Spleen (tissue), 11 donors: Measurements from ENCODE around the gene MAPK8IP3. TPM values are rescaled to one million over a fixed set of nuclear protein-coding genes. Genes with fewer than 3 reads are reported as not detected.

Source experiments
- DNase-seq: peaks from one replicate; pipeline ENCODE4 v3.0.0-alpha.2; 2020
- H3K27ac ChIP-seq, 8 donors: fragments of 200-600 bp; sonication (generic) in 7 of 8; 1 replicate in 4 of 8; 2 replicates in 4 of 8; pipeline versions ENCODE4 v1.5.0 to v1.8.0; 2016 to 2021; ENCODE audit warnings: inconsistent platforms in 4 of 8, mild to moderate bottlenecking in 4 of 8, moderate library complexity in 1 of 8
- H3K27me3 ChIP-seq, 7 donors: fragments of 200-600 bp; sonication (generic) in 6 of 7; replicated peaks in 1 of 7; 1 replicate in 4 of 7; 2 replicates in 3 of 7; pipeline versions ENCODE4 v1.5.0 to v1.8.0; 2016 to 2021; ENCODE audit warnings: inconsistent platforms in 3 of 7, mild to moderate bottlenecking in 1 of 7
- H3K36me3 ChIP-seq, 6 donors: fragments of 200-600 bp; sonication (generic) in 5 of 6; 1 replicate in 4 of 6; 2 replicates in 2 of 6; pipeline versions ENCODE4 v1.5.0 to v1.8.0; 2016 to 2021; ENCODE audit warnings: inconsistent platforms in 2 of 6
- H3K4me1 ChIP-seq, 6 donors: fragments of 200-600 bp; sonication (generic) in 5 of 6; 1 replicate in 3 of 6; 2 replicates in 3 of 6; pipeline versions ENCODE4 v1.5.0 to v1.8.0; 2016 to 2021; ENCODE audit warnings: inconsistent platforms in 3 of 6
- H3K4me3 ChIP-seq, 8 donors: fragments of 200-600 bp; sonication (generic) in 7 of 8; 1 replicate in 4 of 8; 2 replicates in 4 of 8; pipeline versions ENCODE4 v1.5.0 to v1.8.0; 2016 to 2021; ENCODE audit warnings: inconsistent platforms in 4 of 8, mild to moderate bottlenecking in 4 of 8, moderate library complexity in 2 of 8
- H3K9me3 ChIP-seq, 8 donors: fragments of 200-600 bp; sonication (generic) in 7 of 8; 1 replicate in 4 of 8; 2 replicates in 4 of 8; pipeline versions ENCODE4 v1.5.0 to v1.8.0; 2016 to 2021; ENCODE audit warnings: inconsistent platforms in 4 of 8
- CTCF ChIP-seq, 11 experiments: fragments of 200-600 bp in 7 of 11; fragments of 450-650 bp in 4 of 11; sonication (generic) in 4 of 11; IDR thresholded peaks in 8 of 11; conservative IDR thresholded peaks in 3 of 11; 1 replicate in 7 of 11; 2 replicates in 4 of 11; pipeline versions ENCODE4 v1.4.0 to v1.8.0; 2016 to 2021; ENCODE audit warnings: antibody characterized with exemption in 11 of 11, inconsistent platforms in 4 of 11, mild to moderate bottlenecking in 1 of 11
- POLR2A ChIP-seq, 3 donors: fragments of 450-650 bp; IDR thresholded peaks; one replicate each; pipeline ENCODE4 v1.5.1; 2017; ENCODE audit warnings: antibody characterized with exemption in 3 of 3, mild to moderate bottlenecking in 1 of 3
- POLR2AphosphoS5 ChIP-seq, 3 donors: sonication (generic); formaldehyde crosslinking; IDR thresholded peaks; one replicate each; pipeline ENCODE4 v1.5.1; 2017; ENCODE audit warnings: antibody characterized with exemption in 3 of 3
- WGBS, 5 donors: extraction: QIAGEN DNeasy Blood & Tissue Kit in 3 of 5; methylation state at CpG; one replicate each; pipeline versions ENCODE4 v1.1.5 to v1.1.7; 2013 to 2018; 5-methylcytosine and 5-hydroxymethylcytosine counted together
- intact Hi-C: fragments of 100-400 bp; cut with DNase I; formaldehyde crosslinking; loops from one replicate; pipeline ENCODE4 v1.15.0; 2023; ENCODE audit warnings: low total_unique reads
- polyA plus RNA-seq, 3 donors: library from polyadenylated mRNA; stranded (reverse); fragments of 200-250 nt; gene quantifications; one replicate each; pipeline ENCODE4 v1.2.1, GENCODE V29; 2013
- total RNA-seq, 7 donors: library from RNA; depleted of rRNA in 3 of 7; stranded (reverse); fragments of >200 nt in 3 of 7; fragmentation: NEBNext Ultra II Directional in 4 of 7; extraction: Animal tissue kit (Norgen Biotek cat#: 25700) in 4 of 7; gene quantifications; one replicate each; pipeline versions ENCODE4 v1.1.0 to v1.2.1, GENCODE V29; 2016 to 2021
- donor health status: healthy with polysubstance abuse.
- donor health status: DM: no; HTN: no; CAD: no; lungs with moderate emphysema.
- donor health status: DM: no; HTN: no; CAD: no.
- donor health status: Bipolar disorder and iron deficiency.
- donor health status: healthy.
- donor health status: DM: no; HTN: no; CAD: no.
- donor health status: DM: yes; HTN: yes; CAD: no.

The MAPK8IP3 gene
- total and polyA plus RNA-seq, 10 donors, result 27.2 to 134 (median 114) TPM

GRCh38 chr16:1734123-1734522, 28.1 kb downstream of the MAPK8IP3 start:
- no peak for DNase-seq
- Histone ChIP-seq H3K36me3 (peaks cover 0 to 61% (median 54%) of the 10 kb centered on the region in 6 donors), H3K4me1 (peaks cover 0 to 9% (median 0%) of the 10 kb centered on the region in 6 donors), H3K4me3 (no peak overlapping the region), H3K27ac (no peak overlapping the region), H3K9me3 (no peaks in the 10 kb centered on the region), H3K27me3 (no peaks in the 10 kb centered on the region)
- TF ChIP-seq CTCF (IDR thresholded peaks at IDR 0.05 in 8 of 11, conservative IDR thresholded peaks at IDR 0.05 in 3 of 11), result no peak
- TF ChIP-seq POLR2AphosphoS5 (IDR thresholded peaks at IDR 0.05), result no peak
- TF ChIP-seq POLR2A (IDR thresholded peaks at IDR 0.05), result no peak
- 95 to 97% (median 97%) methylated on average over 5 to 22 of the region's 22 CpGs for WGBS, 5 donors
- intact Hi-C loops, result no loop called here

GRCh38 chr16:1734816-1735215, 28.8 kb downstream of the MAPK8IP3 start:
- H3K27ac ChIP-seq, result no peak overlapping the region
- TF ChIP-seq POLR2AphosphoS5 (IDR thresholded peaks at IDR 0.05) (no peak), CTCF (IDR thresholded peaks at IDR 0.05 in 8 of 11, conservative IDR thresholded peaks at IDR 0.05 in 3 of 11) (no peak), POLR2A (IDR thresholded peaks at IDR 0.05) (no peak)
- no peak for DNase-seq
- H3K4me1 ChIP-seq, result peaks cover 0 to 9% (median 0%) of the 10 kb centered on the region in 6 donors
- intact Hi-C loops, result no loop called here
- H3K27me3 ChIP-seq, result no peaks in the 10 kb centered on the region
- peaks cover 0 to 54% (median 47%) of the 10 kb centered on the region in 6 donors for H3K36me3 ChIP-seq
- H3K9me3 ChIP-seq, result no peaks in the 10 kb centered on the region
- 98 to 100% (median 99%) methylated on average over 12 to 22 of the region's 22 CpGs for WGBS, 5 donors
- H3K4me3 ChIP-seq, result no peak overlapping the region

GRCh38 chr16:1740234-1740633, 34.2 kb downstream of the MAPK8IP3 start:
- WGBS, 5 donors, result 97 to 99% (median 98%) methylated on average over 33 of the region's 33 CpGs
- intact Hi-C loops, result no loop called here
- Histone ChIP-seq H3K36me3 (peaks cover 0 to 51% (median 36%) of the 10 kb centered on the region in 6 donors), H3K27me3 (no peaks in the 10 kb centered on the region), H3K9me3 (no peaks in the 10 kb centered on the region), H3K4me1 (no peaks in the 10 kb centered on the region), H3K4me3 (no peak overlapping the region), H3K27ac (no peak overlapping the region)
- DNase-seq, result no peak
- no peak for TF ChIP-seq POLR2A (IDR thresholded peaks at IDR 0.05)
- no peak for TF ChIP-seq POLR2AphosphoS5 (IDR thresholded peaks at IDR 0.05)
- no peak for TF ChIP-seq CTCF (IDR thresholded peaks at IDR 0.05 in 8 of 11, conservative IDR thresholded peaks at IDR 0.05 in 3 of 11)

- Histone ChIP-seq H3K4me3 (no peak overlapping the region), H3K27me3 (no peaks in the 10 kb centered on the region), H3K27ac (no peak overlapping the region), H3K4me1 (no peaks in the 10 kb centered on the region), H3K36me3 (peaks cover 0 to 58% (median 43%) of the 10 kb centered on the region in 6 donors), H3K9me3 (no peaks in the 10 kb centered on the region)
- DNase-seq, result no peak
- intact Hi-C loops, result no loop called here
- WGBS, 5 donors, result 91 to 95% (median 95%) methylated on average over 24 to 30 of the region's 30 CpGs
- TF ChIP-seq CTCF (IDR thresholded peaks at IDR 0.05 in 8 of 11, conservative IDR thresholded peaks at IDR 0.05 in 3 of 11) (no peak), POLR2AphosphoS5 (IDR thresholded peaks at IDR 0.05) (peak in 1 of 3 donors; percentile 16)
Measured at GRCh38 chr16:1740781-1741490, 34.9 kb downstream of the MAPK8IP3 start.
